ENCODE data around the gene CCDC167. TPM values are rescaled to one million over a fixed set of nuclear protein-coding genes. Genes with fewer than 3 reads are reported as not detected.

The CCDC167 gene
- total RNA-seq, 1 donor from 2014 or later, result 24.0 TPM

- H3K4me3 Mint-ChIP-seq (ENCODE audit: unreplicated experiment), result no peak overlapping the region
- no peak overlapping the region for H3K27ac Mint-ChIP-seq (ENCODE audit: unreplicated experiment)
- no peak for DNase-seq (ENCODE audit: low read depth)
- H3K4me1 Mint-ChIP-seq (ENCODE audit: low read depth, unreplicated experiment), result no peaks in the 10 kb centered on the region
- Histone ChIP-seq H3K9ac (ENCODE audit: low read length) (no peak overlapping the region), H3K36me3 (ENCODE audit: insufficient read depth, low read length) (peaks cover 9% of the 10 kb centered on the region), H2AFZ (ENCODE audit: low read depth, low read length) (no peak overlapping the region), H3K4me3 (ENCODE audit: insufficient read depth, low read depth, low read length) (no peak overlapping the region), H3K4me2 (ENCODE audit: low read length) (no peak overlapping the region), H3K27ac (ENCODE audit: low read depth, low read length) (no peak overlapping the region), H3K9me3 (ENCODE audit: insufficient read depth, low read depth, low read length) (no peaks in the 10 kb centered on the region), H3K79me2 (ENCODE audit: insufficient read depth, low read length) (peaks cover 38% of the 10 kb centered on the region), H3K4me1 (ENCODE audit: insufficient read depth, low read length) (peaks cover 5% of the 10 kb centered on the region), H4K20me1 (ENCODE audit: insufficient read depth, low read length) (peaks cover 26% of the 10 kb centered on the region), H3K27me3 (ENCODE audit: insufficient read depth, low read length) (no peaks in the 10 kb centered on the region)
- FAIRE-seq, result no peak
- H3K27me3 Mint-ChIP-seq (ENCODE audit: low read depth, unreplicated experiment), result no peaks in the 10 kb centered on the region
- H3K36me3 Mint-ChIP-seq (ENCODE audit: low read depth, unreplicated experiment), result peaks cover 12% of the 10 kb centered on the region
- no peaks in the 10 kb centered on the region for H3K9me3 Mint-ChIP-seq (ENCODE audit: unreplicated experiment)
- TF ChIP-seq CTCF (IDR thresholded peaks at IDR 0.05; ENCODE audit: insufficient read depth, low read depth, low read length) (no peak), EZH2 (IDR thresholded peaks at IDR 0.05; ENCODE audit: insufficient read depth, low read length) (no peak)
Measured at GRCh38 chr6:37438930-37439329, 60.8 kb downstream of the CCDC167 start.

- Histone ChIP-seq H3K4me3 (ENCODE audit: insufficient read depth, low read depth, low read length) (no peak overlapping the region), H3K79me2 (ENCODE audit: insufficient read depth, low read length) (peaks cover 40% of the 10 kb centered on the region), H3K27ac (ENCODE audit: low read depth, low read length) (no peak overlapping the region), H3K4me2 (ENCODE audit: low read length) (no peak overlapping the region), H4K20me1 (ENCODE audit: insufficient read depth, low read length) (peaks cover 22% of the 10 kb centered on the region), H3K27me3 (ENCODE audit: insufficient read depth, low read length) (no peaks in the 10 kb centered on the region), H3K36me3 (ENCODE audit: insufficient read depth, low read length) (peaks cover 7% of the 10 kb centered on the region), H2AFZ (ENCODE audit: low read depth, low read length) (no peak overlapping the region), H3K9ac (ENCODE audit: low read length) (no peak overlapping the region), H3K9me3 (ENCODE audit: insufficient read depth, low read depth, low read length) (no peaks in the 10 kb centered on the region), H3K4me1 (ENCODE audit: insufficient read depth, low read length) (peaks cover 8% of the 10 kb centered on the region)
- Mint-ChIP-seq H3K4me3 (ENCODE audit: unreplicated experiment) (no peak overlapping the region), H3K27ac (ENCODE audit: unreplicated experiment) (no peak overlapping the region), H3K4me1 (ENCODE audit: low read depth, unreplicated experiment) (peaks cover 4% of the 10 kb centered on the region), H3K36me3 (ENCODE audit: low read depth, unreplicated experiment) (peaks cover 10% of the 10 kb centered on the region), H3K9me3 (ENCODE audit: unreplicated experiment) (no peaks in the 10 kb centered on the region), H3K27me3 (ENCODE audit: low read depth, unreplicated experiment) (no peaks in the 10 kb centered on the region)
- DNase-seq (ENCODE audit: low read depth) (no peak), FAIRE-seq (no peak)
- no peak for TF ChIP-seq CTCF (IDR thresholded peaks at IDR 0.05; ENCODE audit: insufficient read depth, low read depth, low read length)
- TF ChIP-seq EZH2 (IDR thresholded peaks at IDR 0.05; ENCODE audit: insufficient read depth, low read length), result no peak
Measured at GRCh38 chr6:37435816-37436215, 63.9 kb downstream of the CCDC167 start.

- no peak for FAIRE-seq
- peaks cover 18% of the 10 kb centered on the region for H4K20me1 ChIP-seq (ENCODE audit: insufficient read depth, low read length)
- peaks cover 10% of the 10 kb centered on the region for H3K36me3 Mint-ChIP-seq (ENCODE audit: low read depth, unreplicated experiment)
- TF ChIP-seq EZH2 (IDR thresholded peaks at IDR 0.05; ENCODE audit: insufficient read depth, low read length), result no peak
- no peak for TF ChIP-seq CTCF (IDR thresholded peaks at IDR 0.05; ENCODE audit: insufficient read depth, low read depth, low read length)
- no peaks in the 10 kb centered on the region for H3K9me3 ChIP-seq (ENCODE audit: insufficient read depth, low read depth, low read length)
- no peak overlapping the region for H2AFZ ChIP-seq (ENCODE audit: low read depth, low read length)
- H3K79me2 ChIP-seq (ENCODE audit: insufficient read depth, low read length), result peaks cover 40% of the 10 kb centered on the region
- H3K27me3 ChIP-seq (ENCODE audit: insufficient read depth, low read length), result no peaks in the 10 kb centered on the region
- no peak overlapping the region for H3K4me2 ChIP-seq (ENCODE audit: low read length)
- H3K27ac Mint-ChIP-seq (ENCODE audit: unreplicated experiment), result no peak overlapping the region
- no peak for DNase-seq (ENCODE audit: low read depth)
- H3K36me3 ChIP-seq (ENCODE audit: insufficient read depth, low read length), result peaks cover 7% of the 10 kb centered on the region
- H3K4me3 ChIP-seq (ENCODE audit: insufficient read depth, low read depth, low read length), result no peak overlapping the region
- peaks cover 8% of the 10 kb centered on the region for H3K4me1 ChIP-seq (ENCODE audit: insufficient read depth, low read length)
- H3K9me3 Mint-ChIP-seq (ENCODE audit: unreplicated experiment), result no peaks in the 10 kb centered on the region
- no peak overlapping the region for H3K27ac ChIP-seq (ENCODE audit: low read depth, low read length)
- peak overlapping the region; percentile 34 for H3K4me3 Mint-ChIP-seq (ENCODE audit: unreplicated experiment)
- no peak overlapping the region for H3K9ac ChIP-seq (ENCODE audit: low read length)
- H3K4me1 Mint-ChIP-seq (ENCODE audit: low read depth, unreplicated experiment), result peaks cover 4% of the 10 kb centered on the region
- no peaks in the 10 kb centered on the region for H3K27me3 Mint-ChIP-seq (ENCODE audit: low read depth, unreplicated experiment)
Measured at GRCh38 chr6:37435373-37435772, 64.3 kb downstream of the CCDC167 start.
